OCI-LY7 (cell line): ENCODE results near the gene XPO4. TPM values are rescaled to one million over a fixed set of nuclear protein-coding genes. Genes with fewer than 3 reads are reported as not detected.

Experiments
- BruUV-seq: library from RNA; stranded (reverse); fragments of 400-500 nt; replicated peaks from 2 replicates; lab custom pipeline; 2021; lab: Mats Ljungman, UMichigan
- CTCF ChIA-PET: fragments of 300-600 bp; sonication (Branson Sonifier 250); formaldehyde crosslinking; loops from one replicate; lab custom pipeline; 2022; ENCODE audit warnings: antibody characterized with exemption; ENCODE audit not compliant: unreplicated experiment; lab: Charles Lee
- POLR2A ChIA-PET: fragments of 300-600 bp; sonication (Branson Sonifier 250); formaldehyde crosslinking; loops from one replicate; lab custom pipeline; 2022; ENCODE audit warnings: antibody characterized with exemption; lab: Charles Lee
- DNase-seq: peaks from one replicate; pipeline ENCODE4 v3.0.0-alpha.2; 2015; ENCODE audit warnings: low spot score
- H2AFZ ChIP-seq: fragments of 200-600 bp; sonication (generic), shearing (Covaris generic); 2 replicates; pipeline ENCODE4 v1.6.1; 2014; ENCODE audit warnings: mild to moderate bottlenecking, antibody characterized with exemption, low read length, moderate library complexity
- H3K27ac ChIP-seq: fragments of 200-600 bp; sonication (generic); 2 replicates; pipeline ENCODE4 v1.5.1; 2014; ENCODE audit warnings: mixed run types, low read depth, mild to moderate bottlenecking, moderate library complexity, low read length, inconsistent platforms; ENCODE audit not compliant: poor library complexity, severe bottlenecking
- H3K36me3 ChIP-seq: fragments of 200-600 bp; sonication (generic); 2 replicates; pipeline ENCODE4 v1.6.1; 2014; ENCODE audit warnings: mild to moderate bottlenecking, antibody characterized with exemption, low read length, moderate library complexity, mixed read lengths; ENCODE audit not compliant: insufficient read depth
- H3K4me1 ChIP-seq: fragments of 200-600 bp; sonication (generic); 2 replicates; pipeline ENCODE4 v1.5.1; 2014; ENCODE audit warnings: mild to moderate bottlenecking, low read length; ENCODE audit not compliant: insufficient read depth, poor library complexity, severe bottlenecking
- H3K4me2 ChIP-seq: fragments of 200-600 bp; sonication (generic); 2 replicates; pipeline ENCODE4 v1.6.1; 2014; ENCODE audit warnings: mild to moderate bottlenecking, low read length
- H3K4me3 ChIP-seq: fragments of 200-600 bp; sonication (generic); 2 replicates; pipeline ENCODE4 v1.5.1; 2014; ENCODE audit warnings: mild to moderate bottlenecking, low read depth, low read length; ENCODE audit not compliant: poor library complexity, severe bottlenecking
- H3K79me2 ChIP-seq: fragments of 200-600 bp; sonication (generic); 2 replicates; pipeline ENCODE4 v1.6.1; 2016; ENCODE audit warnings: low read depth, mild to moderate bottlenecking, low read length, moderate library complexity, mixed read lengths; ENCODE audit not compliant: insufficient read depth
- H3K9me2 ChIP-seq: fragments of 200-600 bp; sonication (generic); 2 replicates; pipeline ENCODE4 v1.6.1; 2016; ENCODE audit warnings: mild to moderate bottlenecking, low read length, mixed read lengths; ENCODE audit not compliant: insufficient read depth
- H3K9me3 ChIP-seq: fragments of 200-600 bp; sonication (generic); 2 replicates; pipeline ENCODE4 v1.6.1; 2014; ENCODE audit warnings: mild to moderate bottlenecking, mixed run types, low read length, mixed read lengths
- H4K20me1 ChIP-seq: fragments of 200-600 bp; sonication (generic); 2 replicates; pipeline ENCODE4 v1.6.1; 2014; ENCODE audit warnings: mild to moderate bottlenecking, antibody characterized with exemption, low read length, moderate library complexity, mixed read lengths; ENCODE audit not compliant: insufficient read depth
- EZH2phosphoT487 ChIP-seq: fragments of 200-600 bp; sonication (generic); IDR thresholded peaks from 2 replicates; pipeline ENCODE4 v1.6.1; 2018; ENCODE audit warnings: low read depth, borderline replicate concordance, mild to moderate bottlenecking, mixed run types, antibody characterized with exemption, low read length, moderate library complexity, mixed read lengths
- intact Hi-C: fragments of 100-400 bp; cut with micrococcal nuclease; formaldehyde crosslinking; loops from one replicate; pipeline ENCODE4 v1.10.0; 2022; ENCODE audit not compliant: unreplicated experiment
- total RNA-seq, 2 experiments: library from RNA; depleted of rRNA in 1 of 2; stranded (reverse); fragments of >200 nt in 1 of 2; shearing (Covaris generic) in 1 of 2; gene quantifications; 2 replicates each; pipeline ENCODE4 v1.2.3, GENCODE V29; 2014 to 2022
- TF ChIP-seq, protein P1 (sequence below): fragments of 200-600 bp; sonication (generic); conservative IDR thresholded peaks from 2 replicates; pipeline ENCODE4 v1.5.1; 2014; ENCODE audit warnings: mild to moderate bottlenecking, antibody characterized with exemption, low read length, moderate library complexity, mixed read lengths

Gene XPO4
- total RNA-seq, 2 experiments from 2014 or later, result 20.6 to 26.9 TPM

DNA sequence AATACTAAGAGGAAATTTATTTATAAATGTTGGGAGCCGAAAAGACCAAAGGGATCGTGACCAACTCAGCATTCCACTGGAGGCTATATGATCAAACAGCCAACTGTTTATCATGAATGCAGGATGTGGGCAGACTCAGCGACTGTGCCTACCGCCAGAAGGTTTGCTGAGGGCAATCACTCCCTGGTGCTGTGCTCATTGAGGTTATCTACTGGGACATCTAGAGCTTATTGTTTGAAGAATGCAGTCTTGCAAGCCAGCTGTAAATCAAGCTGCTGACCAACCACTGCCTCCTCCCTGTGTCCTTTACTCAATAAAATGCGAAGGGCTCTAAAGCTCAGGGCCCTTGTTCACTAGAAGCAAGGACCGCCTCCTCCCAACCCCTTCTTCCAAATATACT, 8.5 kb upstream of the XPO4 start:
- Histone ChIP-seq H3K9me3 (no peaks in the 10 kb centered on the region), H3K4me1 (no peaks in the 10 kb centered on the region), H3K4me3 (no peak overlapping the region), H2AFZ (no peak overlapping the region), H3K79me2 (no peaks in the 10 kb centered on the region), H3K4me2 (no peak overlapping the region), H3K9me2 (no peaks in the 10 kb centered on the region), H3K27ac (no peak overlapping the region), H4K20me1 (no peaks in the 10 kb centered on the region), H3K36me3 (no peaks in the 10 kb centered on the region)
- TF ChIP-seq, protein P1, sequence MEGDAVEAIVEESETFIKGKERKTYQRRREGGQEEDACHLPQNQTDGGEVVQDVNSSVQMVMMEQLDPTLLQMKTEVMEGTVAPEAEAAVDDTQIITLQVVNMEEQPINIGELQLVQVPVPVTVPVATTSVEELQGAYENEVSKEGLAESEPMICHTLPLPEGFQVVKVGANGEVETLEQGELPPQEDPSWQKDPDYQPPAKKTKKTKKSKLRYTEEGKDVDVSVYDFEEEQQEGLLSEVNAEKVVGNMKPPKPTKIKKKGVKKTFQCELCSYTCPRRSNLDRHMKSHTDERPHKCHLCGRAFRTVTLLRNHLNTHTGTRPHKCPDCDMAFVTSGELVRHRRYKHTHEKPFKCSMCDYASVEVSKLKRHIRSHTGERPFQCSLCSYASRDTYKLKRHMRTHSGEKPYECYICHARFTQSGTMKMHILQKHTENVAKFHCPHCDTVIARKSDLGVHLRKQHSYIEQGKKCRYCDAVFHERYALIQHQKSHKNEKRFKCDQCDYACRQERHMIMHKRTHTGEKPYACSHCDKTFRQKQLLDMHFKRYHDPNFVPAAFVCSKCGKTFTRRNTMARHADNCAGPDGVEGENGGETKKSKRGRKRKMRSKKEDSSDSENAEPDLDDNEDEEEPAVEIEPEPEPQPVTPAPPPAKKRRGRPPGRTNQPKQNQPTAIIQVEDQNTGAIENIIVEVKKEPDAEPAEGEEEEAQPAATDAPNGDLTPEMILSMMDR, result no peak
- no peak for TF ChIP-seq EZH2phosphoT487
- ChIA-PET CTCF (no interaction called here), POLR2A (interaction anchor here (1.0 kb wide), 1 partner anchor 8 kb away, joined by 4 read pairs; no protein-coding TSS in a partner anchor)
- intact Hi-C loops, result no loop called here
- BruUV-seq, result no TSS peak
- no peak for DNase-seq

DNA sequence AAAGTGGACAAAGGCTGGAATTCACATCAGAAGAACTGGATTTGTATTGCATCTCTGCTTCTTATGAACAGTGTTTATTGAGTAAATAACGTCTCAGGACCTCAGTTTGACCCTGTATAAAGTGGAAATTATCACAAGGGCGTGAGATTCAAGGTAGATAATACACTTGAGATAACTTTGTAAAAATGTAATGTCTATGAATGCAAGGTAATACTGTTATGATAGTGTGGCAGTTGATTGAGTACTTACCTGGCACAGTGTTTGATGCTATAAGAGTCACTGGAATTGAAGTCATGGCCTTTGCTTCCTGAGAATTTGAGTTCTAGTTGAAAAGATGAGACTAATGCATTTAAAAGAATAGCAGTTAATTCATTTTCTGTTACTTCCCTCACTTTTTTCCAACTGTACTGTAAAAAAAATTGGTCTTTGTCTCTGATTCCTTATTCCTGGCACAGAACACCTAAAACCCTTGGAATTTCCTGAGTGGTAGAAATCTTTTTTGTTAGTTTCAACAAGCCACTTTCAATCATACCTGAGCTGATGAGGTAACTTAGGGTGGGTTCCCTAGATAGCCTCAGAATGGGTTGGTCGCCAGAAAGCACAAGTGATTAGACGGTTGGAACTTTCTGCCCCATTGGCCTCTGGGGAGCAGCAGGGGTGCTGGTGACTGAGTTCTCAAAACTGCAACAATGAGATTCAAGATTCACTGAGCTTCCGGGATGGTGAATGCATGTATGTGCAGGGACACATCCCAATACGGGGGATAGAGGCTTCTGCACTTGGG, 6.4 kb upstream of the XPO4 start:
- Histone ChIP-seq H3K27ac (no peak overlapping the region), H4K20me1 (no peaks in the 10 kb centered on the region), H2AFZ (no peak overlapping the region), H3K4me1 (no peaks in the 10 kb centered on the region), H3K9me2 (no peaks in the 10 kb centered on the region), H3K4me2 (no peak overlapping the region), H3K4me3 (no peak overlapping the region), H3K36me3 (no peaks in the 10 kb centered on the region), H3K79me2 (no peaks in the 10 kb centered on the region), H3K9me3 (no peaks in the 10 kb centered on the region)
- intact Hi-C loops, result loop anchor here (10.0 kb wide), 1 partner anchor 204 kb away; the partner anchor contains the start of gene IL17D
- CTCF ChIA-PET, result no interaction called here
- no peak for DNase-seq
- BruUV-seq, result no TSS peak
- POLR2A ChIA-PET, result interaction anchor here (0.6 kb wide), 1 partner anchor 10 kb away, joined by 3 read pairs; no protein-coding TSS in a partner anchor
- TF ChIP-seq, protein P1, result no peak
- TF ChIP-seq EZH2phosphoT487, result no peak

DNA sequence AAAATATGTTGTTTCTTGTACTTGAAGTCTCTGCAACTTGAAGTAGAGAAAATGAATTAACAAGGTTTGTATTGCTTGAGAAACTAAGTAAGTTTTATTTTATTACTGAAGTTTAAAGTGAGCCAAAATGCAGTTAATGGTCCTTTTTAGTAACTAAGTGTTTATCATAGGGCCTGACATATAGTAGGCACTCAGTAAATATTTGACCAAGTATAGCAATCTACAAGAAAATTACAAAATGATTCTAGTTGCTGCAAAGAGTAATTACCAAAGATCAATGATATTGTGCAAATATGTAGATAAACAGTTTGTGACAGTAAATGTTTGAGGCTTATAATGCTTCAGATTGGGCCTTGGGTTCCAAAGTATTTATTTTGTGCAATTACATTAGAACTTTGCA, 2.4 kb upstream of the XPO4 start:
- no peak overlapping the region for H2AFZ ChIP-seq
- BruUV-seq, result no TSS peak
- peaks cover 26% of the 10 kb centered on the region for H3K79me2 ChIP-seq
- DNase-seq, result no peak
- H4K20me1 ChIP-seq, result peaks cover 11% of the 10 kb centered on the region; the same call in 1 of the 2 replicates
- POLR2A ChIA-PET, result no interaction called here
- H3K27ac ChIP-seq, result no peak overlapping the region
- intact Hi-C loops, result loop anchor here (5.0 to 10.0 kb wide), 2 partner anchors 200 to 1043 kb away; partner anchors contain the start of genes IL17D and ZMYM5
- no peak overlapping the region for H3K4me3 ChIP-seq
- H3K4me2 ChIP-seq, result no peak overlapping the region
- no peaks in the 10 kb centered on the region for H3K9me2 ChIP-seq
- TF ChIP-seq EZH2phosphoT487, result no peak
- TF ChIP-seq, protein P1, result no peak
- peaks cover 14% of the 10 kb centered on the region for H3K4me1 ChIP-seq
- H3K36me3 ChIP-seq, result peaks cover 9% of the 10 kb centered on the region
- no peaks in the 10 kb centered on the region for H3K9me3 ChIP-seq
- CTCF ChIA-PET, result interaction anchor here (0.6 kb wide), 1 partner anchor 194 kb away, joined by 3 read pairs; no protein-coding TSS in a partner anchor
